ENCODE results near the gene LDB2.

The LDB2 gene

GRCh38 chr4:16693641-16694040 lies 204.8 kb downstream of the LDB2 start:
- Mint-ChIP-seq H3K4me1 (no peaks in the 10 kb centered on the region), H3K27ac (no peak overlapping the region), H3K4me3 (no peak overlapping the region), H3K9me3 (peaks cover 6% of the 10 kb centered on the region), H3K36me3 (no peaks in the 10 kb centered on the region), H3K27me3 (no peaks in the 10 kb centered on the region)
- ATAC-seq, result no peak

GRCh38 chr4:16692961-16693506 lies 205.4 kb downstream of the LDB2 start:
- Mint-ChIP-seq H3K27me3 (no peaks in the 10 kb centered on the region), H3K4me3 (no peak overlapping the region), H3K36me3 (no peaks in the 10 kb centered on the region), H3K27ac (no peak overlapping the region), H3K9me3 (peaks cover 6% of the 10 kb centered on the region), H3K4me1 (no peaks in the 10 kb centered on the region)
- ATAC-seq, result no peak

DNA sequence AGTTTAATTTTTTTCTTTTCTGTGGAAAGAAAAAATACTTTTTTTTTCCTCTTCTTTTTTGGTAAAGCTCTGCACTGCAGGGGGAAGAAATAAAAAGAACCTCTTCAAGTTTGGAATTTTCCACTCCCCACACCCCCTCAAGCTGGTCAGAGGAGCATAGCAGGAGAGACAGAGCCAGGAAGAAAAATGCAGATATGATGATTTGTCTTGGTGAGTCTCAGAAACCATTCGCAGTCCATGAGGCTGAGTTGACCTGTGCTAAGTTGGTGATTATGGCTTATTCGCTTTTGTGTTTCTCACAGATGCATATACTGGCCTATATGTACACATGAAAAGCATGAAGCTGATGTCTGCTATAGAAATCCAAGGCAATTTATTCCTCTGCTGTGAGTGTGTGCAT lies 205.9 kb downstream of the LDB2 start:
- Mint-ChIP-seq H3K4me3 (no peak overlapping the region), H3K9me3 (peaks cover 5% of the 10 kb centered on the region), H3K4me1 (no peaks in the 10 kb centered on the region), H3K27ac (no peak overlapping the region), H3K36me3 (no peaks in the 10 kb centered on the region), H3K27me3 (no peaks in the 10 kb centered on the region)
- no peak for ATAC-seq

DNA sequence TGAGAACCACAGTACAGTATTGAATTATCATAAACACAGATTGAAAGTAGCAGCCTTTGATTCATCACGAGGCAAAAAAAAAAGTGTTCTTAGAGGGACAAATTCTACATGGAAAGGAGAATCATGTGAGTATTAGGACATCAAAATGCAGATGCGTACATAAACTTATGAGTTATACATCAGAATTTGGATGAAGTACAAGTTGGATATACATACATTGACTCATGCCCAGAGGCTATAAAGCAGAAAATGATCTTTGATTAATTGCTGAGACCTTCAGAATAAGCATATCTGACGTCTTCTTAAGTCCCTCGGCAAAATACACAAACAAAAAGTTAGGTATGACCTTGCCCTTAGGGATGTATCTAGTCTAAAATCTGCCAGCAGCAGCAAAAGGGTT lies 206.4 kb downstream of the LDB2 start:
- Mint-ChIP-seq H3K4me3 (no peak overlapping the region), H3K27ac (no peak overlapping the region), H3K9me3 (peaks cover 4% of the 10 kb centered on the region), H3K36me3 (no peaks in the 10 kb centered on the region), H3K4me1 (no peaks in the 10 kb centered on the region), H3K27me3 (no peaks in the 10 kb centered on the region)
- ATAC-seq, result no peak

DNA sequence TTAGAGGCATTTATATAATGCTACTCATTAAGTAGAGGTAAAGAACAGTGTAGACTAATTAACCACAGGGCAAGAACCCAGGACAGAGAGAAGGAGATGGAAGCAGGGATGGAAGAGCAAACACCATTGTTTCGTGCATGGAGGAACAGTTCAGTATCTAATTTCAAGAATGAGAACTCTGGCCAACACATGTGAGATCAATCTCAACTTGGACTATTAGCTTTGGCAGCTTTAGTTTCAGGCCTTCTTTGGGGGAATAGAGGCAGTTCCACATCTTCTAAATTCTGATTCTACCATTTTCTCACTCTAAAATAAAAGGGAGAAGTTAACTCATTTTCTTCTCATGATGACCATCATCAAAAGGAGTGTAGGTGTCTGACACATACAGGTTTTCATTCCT lies 207.0 kb downstream of the LDB2 start:
- H3K9me3 Mint-ChIP-seq, result peaks cover 4% of the 10 kb centered on the region
- H3K4me3 Mint-ChIP-seq, result no peak overlapping the region
- H3K27me3 Mint-ChIP-seq, result no peaks in the 10 kb centered on the region
- ATAC-seq, result no peak
- H3K4me1 Mint-ChIP-seq, result no peaks in the 10 kb centered on the region
- no peak overlapping the region for H3K27ac Mint-ChIP-seq
- no peaks in the 10 kb centered on the region for H3K36me3 Mint-ChIP-seq

DNA sequence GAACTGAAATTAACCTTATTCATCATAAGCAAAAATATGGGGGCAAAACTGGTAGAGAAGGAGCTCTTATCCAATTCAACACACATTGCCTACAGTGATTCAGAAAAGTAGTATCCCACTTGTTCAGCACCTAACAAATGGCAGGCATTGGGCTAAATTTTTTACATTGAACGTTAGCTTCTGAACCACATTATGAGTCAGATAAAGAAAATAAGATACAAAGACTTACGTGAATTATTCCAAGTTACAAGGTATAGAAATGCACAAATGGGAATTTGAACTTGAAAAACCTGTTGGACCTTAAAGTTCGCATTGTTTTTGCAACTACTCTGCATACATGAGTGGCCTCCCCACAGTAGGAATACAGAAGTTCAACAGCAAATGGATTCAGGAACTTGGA lies 210.6 kb downstream of the LDB2 start:
- ATAC-seq, result no peak
- H3K27me3 Mint-ChIP-seq, result no peaks in the 10 kb centered on the region
- no peaks in the 10 kb centered on the region for H3K4me1 Mint-ChIP-seq
- H3K27ac Mint-ChIP-seq, result no peak overlapping the region
- no peaks in the 10 kb centered on the region for H3K36me3 Mint-ChIP-seq
- no peak overlapping the region for H3K4me3 Mint-ChIP-seq
- H3K9me3 Mint-ChIP-seq, result peaks cover 4% of the 10 kb centered on the region

- Mint-ChIP-seq H3K4me3 (no peak overlapping the region), H3K27me3 (no peaks in the 10 kb centered on the region), H3K9me3 (peaks cover 4% of the 10 kb centered on the region), H3K36me3 (no peaks in the 10 kb centered on the region), H3K4me1 (no peaks in the 10 kb centered on the region), H3K27ac (no peak overlapping the region)
- no peak for ATAC-seq
Measured at GRCh38 chr4:16687011-16687410, 211.4 kb downstream of the LDB2 start.

DNA sequence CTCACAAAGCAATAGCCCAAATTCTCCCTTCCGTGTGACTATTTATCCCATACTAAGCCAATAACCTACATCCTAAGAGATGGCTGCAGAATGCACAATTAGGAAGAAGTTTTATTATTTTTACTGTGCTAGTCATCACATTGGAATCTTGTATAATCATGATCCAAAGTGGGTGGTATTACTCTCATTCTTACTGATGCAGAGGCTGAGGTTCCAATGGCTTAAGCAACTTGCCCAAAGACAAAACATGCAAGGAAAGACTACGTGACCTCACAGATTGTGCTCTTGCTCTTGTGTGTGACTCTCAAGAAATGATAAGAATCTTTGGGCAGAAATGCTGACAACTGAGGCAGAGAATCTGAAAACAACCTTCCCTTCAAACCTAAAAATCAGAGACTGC lies 212.2 kb downstream of the LDB2 start:
- H3K4me1 Mint-ChIP-seq, result no peaks in the 10 kb centered on the region
- no peaks in the 10 kb centered on the region for H3K36me3 Mint-ChIP-seq
- no peak overlapping the region for H3K4me3 Mint-ChIP-seq
- H3K27ac Mint-ChIP-seq, result no peak overlapping the region
- H3K9me3 Mint-ChIP-seq, result peaks cover 4% of the 10 kb centered on the region
- ATAC-seq, result no peak
- H3K27me3 Mint-ChIP-seq, result no peaks in the 10 kb centered on the region

- Mint-ChIP-seq H3K27ac (no peak overlapping the region), H3K4me3 (no peak overlapping the region), H3K4me1 (no peaks in the 10 kb centered on the region), H3K9me3 (peaks cover 4% of the 10 kb centered on the region), H3K27me3 (no peaks in the 10 kb centered on the region), H3K36me3 (no peaks in the 10 kb centered on the region)
- ATAC-seq, result no peak
Measured at GRCh38 chr4:16685536-16685935, 212.9 kb downstream of the LDB2 start.

- Mint-ChIP-seq H3K4me1 (no peaks in the 10 kb centered on the region), H3K27me3 (no peaks in the 10 kb centered on the region), H3K4me3 (no peak overlapping the region), H3K27ac (no peak overlapping the region), H3K9me3 (no peaks in the 10 kb centered on the region), H3K36me3 (no peaks in the 10 kb centered on the region)
- no peak for ATAC-seq
Measured at GRCh38 chr4:16684935-16685334, 213.5 kb downstream of the LDB2 start.

GRCh38 chr4:16684097-16684496 lies 214.3 kb downstream of the LDB2 start:
- no peak overlapping the region for H3K27ac Mint-ChIP-seq
- no peak for ATAC-seq
- H3K36me3 Mint-ChIP-seq, result no peaks in the 10 kb centered on the region
- H3K4me3 Mint-ChIP-seq, result no peak overlapping the region
- no peaks in the 10 kb centered on the region for H3K27me3 Mint-ChIP-seq
- H3K4me1 Mint-ChIP-seq, result no peaks in the 10 kb centered on the region
- no peaks in the 10 kb centered on the region for H3K9me3 Mint-ChIP-seq

DNA sequence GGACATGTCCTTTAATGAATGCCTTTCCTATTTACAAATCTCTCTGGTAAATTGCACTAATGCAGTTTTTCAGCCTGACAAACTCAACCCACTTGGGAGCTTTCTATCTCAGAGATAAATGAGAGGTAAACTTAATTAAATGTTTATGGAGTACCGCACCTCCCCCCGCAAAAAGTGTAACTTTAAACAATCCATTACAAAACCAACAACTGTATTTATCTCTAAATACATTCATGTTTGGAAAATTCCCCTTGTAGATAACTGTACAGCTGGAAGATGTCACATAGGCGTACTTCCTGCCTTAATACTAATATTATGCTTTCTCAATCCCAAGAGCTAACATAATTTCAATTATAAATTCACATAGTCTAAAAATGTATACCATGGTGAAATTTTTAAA lies 215.5 kb downstream of the LDB2 start:
- no peak overlapping the region for H3K4me3 Mint-ChIP-seq
- no peak overlapping the region for H3K27ac Mint-ChIP-seq
- ATAC-seq, result no peak

GRCh38 chr4:16677001-16677944 lies 221.2 kb downstream of the LDB2 start:
- H3K4me3 Mint-ChIP-seq, result no peak overlapping the region
- peaks cover 4% of the 10 kb centered on the region for H3K9me3 Mint-ChIP-seq
- no peak for ATAC-seq
- no peaks in the 10 kb centered on the region for H3K36me3 Mint-ChIP-seq
- H3K4me1 Mint-ChIP-seq, result no peaks in the 10 kb centered on the region
- H3K27me3 Mint-ChIP-seq, result no peaks in the 10 kb centered on the region
- no peak overlapping the region for H3K27ac Mint-ChIP-seq

More for the DNA sequence above, 215.5 kb downstream of the LDB2 start:
- H3K9me3 Mint-ChIP-seq, result no peaks in the 10 kb centered on the region
- H3K4me1 Mint-ChIP-seq, result no peaks in the 10 kb centered on the region
- no peaks in the 10 kb centered on the region for H3K36me3 Mint-ChIP-seq
- no peaks in the 10 kb centered on the region for H3K27me3 Mint-ChIP-seq

GRCh38 chr4:16676230-16676770 lies 222.1 kb downstream of the LDB2 start:
- Mint-ChIP-seq H3K36me3 (no peaks in the 10 kb centered on the region), H3K27me3 (no peaks in the 10 kb centered on the region), H3K27ac (no peak overlapping the region), H3K4me1 (no peaks in the 10 kb centered on the region), H3K9me3 (peaks cover 4% of the 10 kb centered on the region), H3K4me3 (no peak overlapping the region)
- no peak for ATAC-seq

DNA sequence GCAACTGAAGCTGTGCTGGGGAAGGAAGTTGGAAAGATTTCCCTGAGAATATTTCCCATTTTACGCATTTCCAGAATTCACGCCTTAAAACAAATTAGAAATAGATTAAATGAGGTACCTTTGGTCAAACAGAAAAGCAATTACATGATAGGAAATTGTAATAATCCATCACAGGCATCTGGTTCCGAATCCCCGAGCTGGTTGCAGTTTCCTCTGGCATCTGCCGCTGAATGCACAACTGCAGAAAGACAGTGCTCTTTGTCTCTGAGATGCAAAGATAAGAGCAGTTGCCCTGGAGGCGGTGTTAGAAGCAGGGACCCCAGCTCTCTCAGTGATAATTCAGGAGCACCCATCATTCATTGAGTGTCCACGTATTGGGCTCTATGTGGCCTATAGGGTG lies 224.4 kb downstream of the LDB2 start:
- Mint-ChIP-seq H3K36me3 (no peaks in the 10 kb centered on the region), H3K4me3 (no peak overlapping the region), H3K9me3 (peaks cover 4% of the 10 kb centered on the region), H3K27ac (no peak overlapping the region), H3K4me1 (no peaks in the 10 kb centered on the region), H3K27me3 (no peaks in the 10 kb centered on the region)
- ATAC-seq, result no peak

DNA sequence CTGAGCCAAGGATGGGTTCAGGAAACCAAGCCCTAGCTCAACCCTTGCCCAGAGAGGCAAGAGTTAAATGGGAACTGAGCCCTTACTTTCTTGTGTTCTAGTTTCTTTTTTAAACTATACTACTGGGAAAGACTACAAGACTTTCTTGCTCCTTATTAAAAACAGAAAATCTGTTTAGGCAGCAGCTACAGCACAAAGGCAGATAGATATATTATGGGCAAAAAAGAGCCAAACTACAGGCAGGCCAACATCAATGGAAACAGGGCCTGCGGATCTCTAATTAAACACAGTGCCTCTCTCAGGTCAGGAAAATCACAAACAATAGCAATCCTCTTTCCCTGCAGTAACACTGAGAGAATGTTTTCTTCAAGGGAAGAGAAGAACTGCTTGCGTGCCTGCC lies 226.0 kb downstream of the LDB2 start:
- no peak for ATAC-seq
- Mint-ChIP-seq H3K4me1 (no peaks in the 10 kb centered on the region), H3K36me3 (no peaks in the 10 kb centered on the region), H3K27me3 (no peaks in the 10 kb centered on the region), H3K4me3 (no peak overlapping the region), H3K9me3 (peaks cover 4% of the 10 kb centered on the region), H3K27ac (no peak overlapping the region)
